ENCODE results near the gene NUDT1.

DNA sequence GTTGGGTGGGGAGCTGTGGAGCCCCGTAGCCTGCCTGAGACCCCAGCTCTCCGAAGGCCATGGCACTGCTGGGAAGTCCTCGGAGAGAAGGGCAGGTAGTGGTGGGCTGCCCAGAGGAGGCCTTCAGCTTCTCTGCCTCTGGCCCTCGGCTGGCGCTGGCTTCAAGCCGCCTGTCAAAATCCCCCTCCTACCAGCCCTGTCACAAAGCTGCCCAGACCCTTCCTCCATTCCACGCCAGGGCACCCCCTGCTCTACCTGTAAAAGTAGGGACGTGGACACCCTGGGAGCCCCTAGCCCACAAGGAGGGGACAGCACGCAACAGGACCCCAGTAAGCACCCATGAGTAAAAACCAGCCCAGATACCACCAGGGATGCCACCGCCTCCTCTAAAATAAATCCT lies 40.9 kb upstream of the NUDT1 start:
- TF ChIP-seq CTCF (IDR thresholded peaks at IDR 0.05) (no peak), EP300 (IDR thresholded peaks at IDR 0.05) (no peak)

All from upper lobe of left lung (tissue), 4 donors.